ENCODE measurements around the gene ZBTB47. TPM values are rescaled to one million over a fixed set of nuclear protein-coding genes. Genes with fewer than 3 reads are reported as not detected.

ZBTB47 gene
- total RNA-seq, 1 experiment from 2014 or later: 22.7 TPM

GRCh38 chr3:42710323-42711021, 57.0 kb downstream of the ZBTB47 start:
- Histone ChIP-seq H3K4me3 (no peak overlapping the region), H3K27me3 (no peaks in the 10 kb centered on the region), H3K9me3 (no peaks in the 10 kb centered on the region), H3K36me3 (no peaks in the 10 kb centered on the region)
- no peak for DNase-seq

GRCh38 chr3:42711491-42712343, 58.2 kb downstream of the ZBTB47 start:
- no peaks in the 10 kb centered on the region for H3K9me3 ChIP-seq
- DNase-seq: no peak
- no peaks in the 10 kb centered on the region for H3K36me3 ChIP-seq
- no peak overlapping the region for H3K4me3 ChIP-seq
- no peaks in the 10 kb centered on the region for H3K27me3 ChIP-seq

- no peak for DNase-seq
- Histone ChIP-seq H3K9me3 (no peaks in the 10 kb centered on the region), H3K4me3 (no peak overlapping the region), H3K27me3 (no peaks in the 10 kb centered on the region), H3K36me3 (no peaks in the 10 kb centered on the region)
These were observed 58.8 kb downstream of the ZBTB47 start for GRCh38 chr3:42712344-42712648.

- Histone ChIP-seq H3K9me3 (no peaks in the 10 kb centered on the region), H3K27me3 (no peaks in the 10 kb centered on the region), H3K4me3 (no peak overlapping the region), H3K36me3 (no peaks in the 10 kb centered on the region)
- DNase-seq: no peak
These were observed 59.3 kb downstream of the ZBTB47 start for GRCh38 chr3:42712688-42713372.

- no peak overlapping the region for H3K4me3 ChIP-seq
- no peaks in the 10 kb centered on the region for H3K27me3 ChIP-seq
- no peaks in the 10 kb centered on the region for H3K36me3 ChIP-seq
- no peaks in the 10 kb centered on the region for H3K9me3 ChIP-seq
- no peak for DNase-seq
These were observed 60.2 kb downstream of the ZBTB47 start for GRCh38 chr3:42713747-42714146.

- Histone ChIP-seq H3K9me3 (no peaks in the 10 kb centered on the region), H3K36me3 (no peaks in the 10 kb centered on the region), H3K4me3 (no peak overlapping the region), H3K27me3 (no peaks in the 10 kb centered on the region)
- DNase-seq: no peak
These were observed 60.8 kb downstream of the ZBTB47 start for GRCh38 chr3:42714171-42714852.

Other genes starting within 250 kb of the ZBTB47 start
- gene LYZL4, start 243.1 kb upstream of the ZBTB47 start, total RNA-seq (2014; rRNA removed; shearing (Covaris generic); ENCODE audit: low replicate concordance): not detected in 2 replicates
- gene VIPR1, start 151.1 kb upstream of the ZBTB47 start, total RNA-seq (2014; rRNA removed; shearing (Covaris generic); ENCODE audit: low replicate concordance): not detected in 2 replicates
- gene SEC22C, start 71.7 kb upstream of the ZBTB47 start, total RNA-seq (2014; rRNA removed; shearing (Covaris generic); ENCODE audit: low replicate concordance): 54.8 and 68.3 TPM in 2 replicates
- gene SS18L2, start 62.8 kb upstream of the ZBTB47 start, total RNA-seq (2014; rRNA removed; shearing (Covaris generic); ENCODE audit: low replicate concordance): 11.2 and 14.6 TPM in 2 replicates
- gene NKTR, start 53.0 kb upstream of the ZBTB47 start, total RNA-seq (2014; rRNA removed; shearing (Covaris generic); ENCODE audit: low replicate concordance): 4.4 and 4.8 TPM in 2 replicates
- not detected in 2 replicates for gene KLHL40, start 31.8 kb downstream of the ZBTB47 start, total RNA-seq (2014; rRNA removed; shearing (Covaris generic); ENCODE audit: low replicate concordance)
- not detected in 2 replicates for gene HHATL, start 49.1 kb downstream of the ZBTB47 start, total RNA-seq (2014; rRNA removed; shearing (Covaris generic); ENCODE audit: low replicate concordance)
- gene CCDC13, start 119.6 kb downstream of the ZBTB47 start, total RNA-seq (2014; rRNA removed; shearing (Covaris generic); ENCODE audit: low replicate concordance): 0.59 and 10.2 TPM in 2 replicates
- gene HIGD1A, start 150.8 kb downstream of the ZBTB47 start, total RNA-seq (2014; rRNA removed; shearing (Covaris generic); ENCODE audit: low replicate concordance): 93.8 and 116 TPM in 2 replicates
- not detected in 2 replicates for gene ACKR2, start 155.7 kb downstream of the ZBTB47 start, total RNA-seq (2014; rRNA removed; shearing (Covaris generic); ENCODE audit: low replicate concordance)
- gene CYP8B1, start 222.2 kb downstream of the ZBTB47 start, total RNA-seq (2014; rRNA removed; shearing (Covaris generic); ENCODE audit: low replicate concordance): not detected in 2 replicates